Measurements from ENCODE around the gene SIGLEC6.

DNA sequence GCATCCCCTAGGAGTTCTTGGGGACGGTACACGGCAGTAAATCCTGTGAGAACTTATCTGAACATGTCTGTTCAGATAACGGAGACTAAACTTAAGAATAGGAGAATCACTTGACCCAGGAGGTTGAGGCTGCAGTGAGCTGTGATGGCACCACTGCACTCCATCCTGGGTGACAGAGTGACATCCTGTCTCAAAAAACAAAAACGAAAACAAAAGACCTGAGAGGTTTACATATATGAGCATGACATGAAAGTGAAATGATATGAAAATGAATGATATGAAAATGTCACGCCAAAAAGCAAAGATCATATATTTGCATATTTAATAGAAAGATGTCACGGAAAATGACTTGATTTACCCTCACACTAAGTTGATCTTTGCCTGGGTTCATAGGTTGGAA lies 45.4 kb upstream of the SIGLEC6 start:
- TF ChIP-seq, protein P1, sequence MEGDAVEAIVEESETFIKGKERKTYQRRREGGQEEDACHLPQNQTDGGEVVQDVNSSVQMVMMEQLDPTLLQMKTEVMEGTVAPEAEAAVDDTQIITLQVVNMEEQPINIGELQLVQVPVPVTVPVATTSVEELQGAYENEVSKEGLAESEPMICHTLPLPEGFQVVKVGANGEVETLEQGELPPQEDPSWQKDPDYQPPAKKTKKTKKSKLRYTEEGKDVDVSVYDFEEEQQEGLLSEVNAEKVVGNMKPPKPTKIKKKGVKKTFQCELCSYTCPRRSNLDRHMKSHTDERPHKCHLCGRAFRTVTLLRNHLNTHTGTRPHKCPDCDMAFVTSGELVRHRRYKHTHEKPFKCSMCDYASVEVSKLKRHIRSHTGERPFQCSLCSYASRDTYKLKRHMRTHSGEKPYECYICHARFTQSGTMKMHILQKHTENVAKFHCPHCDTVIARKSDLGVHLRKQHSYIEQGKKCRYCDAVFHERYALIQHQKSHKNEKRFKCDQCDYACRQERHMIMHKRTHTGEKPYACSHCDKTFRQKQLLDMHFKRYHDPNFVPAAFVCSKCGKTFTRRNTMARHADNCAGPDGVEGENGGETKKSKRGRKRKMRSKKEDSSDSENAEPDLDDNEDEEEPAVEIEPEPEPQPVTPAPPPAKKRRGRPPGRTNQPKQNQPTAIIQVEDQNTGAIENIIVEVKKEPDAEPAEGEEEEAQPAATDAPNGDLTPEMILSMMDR (IDR thresholded peaks at IDR 0.05) = no peak
- no peak for TF ChIP-seq POLR2A (IDR thresholded peaks at IDR 0.05)

All from testis (tissue), 2 donors.